Mucosa of rectum (tissue), 2 donors: Measurements from ENCODE around the gene PIGL.

ENCODE experiments used
- H3K27ac ChIP-seq, 2 donors: one replicate each; pipeline ENCODE4 v1.7.0; 2013; ENCODE audit warnings: inconsistent platforms in 2 of 2, low read depth in 2 of 2, low read length in 2 of 2
- H3K27me3 ChIP-seq, 2 donors: one replicate each; pipeline ENCODE4 v1.7.0; 2013; ENCODE audit warnings: low read length in 2 of 2; ENCODE audit not compliant: control insufficient read depth in 2 of 2, insufficient read depth in 2 of 2
- H3K36me3 ChIP-seq, 2 donors: one replicate each; pipeline ENCODE4 v1.7.0; 2013; ENCODE audit warnings: low read length in 2 of 2; ENCODE audit not compliant: control insufficient read depth in 2 of 2, insufficient read depth in 2 of 2
- H3K4me1 ChIP-seq, 2 donors: one replicate each; pipeline ENCODE4 v1.7.0; 2013; ENCODE audit warnings: low read length in 2 of 2, mild to moderate bottlenecking in 1 of 2; ENCODE audit not compliant: control insufficient read depth in 2 of 2, insufficient read depth in 2 of 2
- H3K4me3 ChIP-seq, 2 donors: one replicate each; pipeline ENCODE4 v1.7.0; 2013; ENCODE audit warnings: low read length in 2 of 2
- H3K9ac ChIP-seq, 2 donors: one replicate each; pipeline ENCODE4 v1.7.0; 2013; ENCODE audit warnings: low read length in 2 of 2, low read depth in 1 of 2, mild to moderate bottlenecking in 1 of 2
- H3K9me3 ChIP-seq, 2 donors: one replicate each; pipeline ENCODE4 v1.7.0; 2013; ENCODE audit warnings: low read length in 2 of 2; ENCODE audit not compliant: control insufficient read depth in 2 of 2
- donor health status: healthy.
- donor health status: Normal muscosa, but diverticular disease.

PIGL gene

DNA sequence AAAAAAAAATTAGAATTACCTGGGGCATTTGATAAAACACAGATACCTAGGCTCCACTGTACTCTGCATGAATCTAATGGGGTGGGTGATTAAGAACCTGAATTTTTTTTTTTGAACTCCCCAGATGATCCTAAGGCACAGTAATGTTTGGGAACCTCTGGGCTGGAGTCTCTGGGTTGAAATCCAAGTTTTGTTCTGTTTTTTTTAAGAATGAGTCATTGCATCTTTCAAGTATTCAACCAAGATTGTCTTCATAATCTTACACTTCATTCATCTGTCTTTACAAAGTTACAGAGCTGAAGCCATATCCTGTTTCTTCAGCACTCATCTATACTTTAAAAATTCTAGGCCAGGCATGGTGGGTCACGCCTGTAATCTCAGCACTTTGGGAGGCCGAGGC, 52.6 kb downstream of the PIGL start:
- Histone ChIP-seq H3K9ac (no peak overlapping the region), H3K27ac (no peak overlapping the region), H3K27me3 (no peaks in the 10 kb centered on the region), H3K36me3 (no peaks in the 10 kb centered on the region), H3K9me3 (no peaks in the 10 kb centered on the region), H3K4me1 (peaks cover 0 to 3% of the 10 kb centered on the region in 2 donors), H3K4me3 (no peak overlapping the region)

DNA sequence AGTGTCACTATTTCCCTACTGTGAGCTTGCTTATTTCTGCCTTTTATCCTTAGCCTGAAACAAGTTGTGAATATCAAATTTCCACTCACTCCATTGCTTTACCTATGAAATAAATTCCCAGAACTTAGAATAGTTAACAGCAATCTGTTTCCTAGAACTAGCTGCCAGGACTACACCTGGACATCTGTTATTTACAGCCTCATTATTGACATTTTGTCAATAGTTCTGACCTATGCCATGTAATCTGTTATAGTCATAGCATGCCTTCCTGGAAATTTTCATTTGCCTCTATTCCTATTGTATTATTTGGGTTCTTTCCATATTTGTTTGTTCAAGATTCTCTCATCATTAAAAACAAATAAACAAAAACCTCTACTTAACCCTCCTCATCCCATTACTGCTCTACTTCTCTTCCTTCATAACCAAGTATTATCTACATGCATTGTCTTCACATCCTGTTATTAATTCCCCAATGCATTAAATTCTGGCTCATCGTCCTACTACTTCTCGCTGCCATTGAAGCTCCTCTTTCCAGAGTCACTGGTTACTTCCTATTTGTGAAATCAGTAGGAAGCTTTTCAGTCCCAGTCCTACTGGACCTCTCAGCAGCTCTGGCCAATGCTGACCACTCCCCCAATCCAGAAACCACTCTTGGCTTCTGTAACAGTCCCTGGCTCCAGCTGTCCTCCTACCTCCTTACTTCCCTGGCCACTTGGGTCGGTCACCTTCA, 55.3 kb downstream of the PIGL start:
- no peak overlapping the region for H3K4me3 ChIP-seq
- H3K9ac ChIP-seq, result no peak overlapping the region
- H3K27ac ChIP-seq, result no peak overlapping the region
- H3K27me3 ChIP-seq, result no peaks in the 10 kb centered on the region
- no peaks in the 10 kb centered on the region for H3K36me3 ChIP-seq
- peaks cover 0 to under 1% of the 10 kb centered on the region in 2 donors for H3K4me1 ChIP-seq
- H3K9me3 ChIP-seq, result no peaks in the 10 kb centered on the region

DNA sequence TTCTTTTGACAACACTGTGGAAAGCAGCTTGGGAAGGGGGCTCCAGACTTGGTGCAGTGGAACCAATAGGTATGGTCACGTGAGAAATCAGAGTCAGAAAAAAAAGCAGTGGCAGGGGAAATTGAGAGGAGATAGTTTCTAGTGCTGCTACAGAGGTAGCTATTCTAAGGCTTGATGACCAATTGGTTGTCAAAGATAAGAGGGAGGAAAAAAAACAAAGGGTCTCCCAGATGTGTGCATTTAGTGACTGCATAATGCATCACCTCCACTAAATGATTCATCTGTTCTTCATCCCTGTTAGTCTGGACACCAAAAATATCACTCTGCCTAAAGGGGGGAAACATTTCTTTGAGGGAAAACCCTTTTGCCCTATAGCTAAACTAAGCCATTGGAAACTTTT, 56.5 kb downstream of the PIGL start:
- no peak overlapping the region for H3K4me3 ChIP-seq
- H3K9ac ChIP-seq, result no peak overlapping the region
- no peaks in the 10 kb centered on the region for H3K4me1 ChIP-seq
- no peak overlapping the region for H3K27ac ChIP-seq
- H3K36me3 ChIP-seq, result no peaks in the 10 kb centered on the region
- no peaks in the 10 kb centered on the region for H3K27me3 ChIP-seq
- no peaks in the 10 kb centered on the region for H3K9me3 ChIP-seq

DNA sequence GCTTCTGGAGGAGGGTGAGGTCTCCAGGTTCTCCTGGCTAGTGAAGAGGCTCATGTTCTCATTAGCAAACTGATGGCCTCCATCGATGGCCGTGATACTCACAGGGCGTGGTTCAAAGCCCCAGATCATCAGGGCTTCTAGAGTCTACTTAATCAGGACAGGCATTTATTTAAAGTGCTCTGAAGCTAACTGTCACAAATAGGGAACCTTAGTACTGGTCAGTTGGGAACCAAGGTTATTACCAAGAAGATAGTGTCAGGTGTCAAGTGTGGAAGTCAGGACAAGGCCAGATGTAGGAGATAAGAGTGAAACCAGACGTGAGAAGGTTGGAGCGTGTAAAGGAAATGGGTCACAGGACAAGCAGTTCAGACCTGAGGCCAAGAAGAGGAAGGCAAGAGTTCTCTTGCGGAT, 56.9 kb downstream of the PIGL start:
- Histone ChIP-seq H3K9ac (no peak overlapping the region), H3K4me3 (no peak overlapping the region), H3K27ac (no peak overlapping the region)

DNA sequence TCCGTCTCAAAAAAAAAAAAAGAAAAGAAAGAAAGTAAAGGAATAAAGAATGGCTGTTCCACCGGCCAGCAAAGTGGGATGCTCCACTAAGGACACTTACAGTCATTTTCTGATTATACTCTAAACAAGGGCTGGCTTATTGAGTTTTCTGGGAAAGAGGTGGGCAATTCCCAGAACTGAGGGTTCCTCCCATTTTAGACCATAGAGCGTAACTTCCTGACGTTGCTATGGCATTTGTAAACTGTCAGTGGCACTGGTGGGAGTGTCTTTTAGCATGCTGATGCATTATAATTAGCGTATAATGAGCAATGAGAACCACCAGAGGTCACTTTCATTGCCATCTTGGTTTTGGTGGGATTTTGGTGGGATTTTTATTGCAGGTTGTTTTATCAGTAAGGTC, 58.0 kb downstream of the PIGL start:
- no peaks in the 10 kb centered on the region for H3K4me1 ChIP-seq
- H3K4me3 ChIP-seq, result no peak overlapping the region
- peaks cover 0 to 5% of the 10 kb centered on the region in 2 donors for H3K36me3 ChIP-seq
- H3K9me3 ChIP-seq, result no peaks in the 10 kb centered on the region
- H3K27me3 ChIP-seq, result no peaks in the 10 kb centered on the region
- H3K27ac ChIP-seq, result no peak overlapping the region
- no peak overlapping the region for H3K9ac ChIP-seq

More for the DNA sequence above, 56.9 kb downstream of the PIGL start:
- Histone ChIP-seq H3K4me1 (no peaks in the 10 kb centered on the region), H3K36me3 (peaks cover 0 to 2% of the 10 kb centered on the region in 2 donors), H3K9me3 (no peaks in the 10 kb centered on the region), H3K27me3 (no peaks in the 10 kb centered on the region)

DNA sequence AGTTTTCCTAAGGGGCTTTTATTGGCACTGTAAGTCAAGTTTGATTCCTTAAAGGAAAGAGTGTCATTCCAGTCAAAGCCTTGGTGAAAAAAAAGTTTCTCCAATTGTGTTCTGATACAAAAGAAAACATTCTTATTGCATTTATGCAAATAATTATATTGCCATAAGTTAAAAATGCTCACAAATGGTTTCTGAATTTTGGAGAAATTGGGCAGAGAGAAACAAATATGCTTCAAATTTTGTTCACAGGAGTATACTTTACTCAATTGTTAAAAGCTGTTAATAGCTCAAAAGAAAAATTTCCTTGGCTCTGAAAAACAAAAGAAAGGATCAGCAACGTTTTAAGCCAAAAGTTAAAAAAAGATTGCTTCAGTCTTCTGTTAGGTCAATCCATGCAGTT, 60.2 kb downstream of the PIGL start:
- H3K9ac ChIP-seq, result no peak overlapping the region
- H3K4me1 ChIP-seq, result no peaks in the 10 kb centered on the region
- peaks cover 0 to 7% of the 10 kb centered on the region in 2 donors for H3K36me3 ChIP-seq
- H3K27ac ChIP-seq, result no peak overlapping the region
- no peaks in the 10 kb centered on the region for H3K27me3 ChIP-seq
- no peak overlapping the region for H3K4me3 ChIP-seq
- H3K9me3 ChIP-seq, result no peaks in the 10 kb centered on the region

DNA sequence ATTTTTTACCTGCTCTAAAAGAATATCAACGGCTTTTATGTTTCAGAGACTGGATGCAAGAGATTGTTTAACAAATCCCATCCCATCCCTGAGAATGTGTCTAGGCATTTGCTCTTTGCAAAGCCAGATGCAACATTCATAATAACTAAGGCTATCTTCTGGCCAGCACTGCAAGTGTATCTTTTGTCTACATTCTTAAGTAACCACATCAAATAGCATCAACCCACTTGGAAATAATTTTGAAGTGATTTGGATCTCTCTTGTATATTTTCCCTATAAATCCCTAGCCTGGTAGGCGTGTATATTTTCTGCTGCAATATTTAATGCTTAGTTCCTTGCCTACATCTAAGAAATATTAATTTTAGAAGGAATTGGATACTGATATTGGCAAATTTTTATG, 64.3 kb downstream of the PIGL start:
- Histone ChIP-seq H3K27ac (no peak overlapping the region), H3K9ac (no peak overlapping the region), H3K4me1 (peaks cover 12 to 13% of the 10 kb centered on the region in 2 donors), H3K27me3 (no peaks in the 10 kb centered on the region), H3K9me3 (no peaks in the 10 kb centered on the region), H3K4me3 (no peak overlapping the region), H3K36me3 (peaks cover 0 to 7% of the 10 kb centered on the region in 2 donors)

DNA sequence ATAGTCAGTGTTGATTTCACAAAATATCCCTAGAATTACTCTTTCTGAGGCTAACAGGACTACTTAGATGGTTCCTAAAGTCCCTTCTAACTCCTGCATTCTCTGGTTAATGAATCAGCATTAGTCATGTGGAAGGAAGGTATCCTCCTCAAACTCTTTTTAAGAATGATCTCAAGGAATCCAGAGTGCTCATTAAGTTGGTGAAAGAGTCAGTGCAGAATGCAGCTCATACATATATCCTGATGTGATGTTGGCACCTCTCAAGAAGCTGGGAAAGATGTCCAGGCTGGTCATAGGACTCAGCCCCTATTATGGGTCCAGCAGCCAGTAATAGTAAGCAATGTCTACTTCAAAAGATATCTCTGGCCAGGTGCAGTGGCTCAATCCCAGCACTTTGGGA, 65.5 kb downstream of the PIGL start:
- Histone ChIP-seq H3K36me3 (peaks cover 0 to 7% of the 10 kb centered on the region in 2 donors), H3K27me3 (no peaks in the 10 kb centered on the region), H3K4me3 (no peak overlapping the region), H3K9me3 (no peaks in the 10 kb centered on the region), H3K27ac (no peak overlapping the region), H3K4me1 (peaks cover 23 to 24% of the 10 kb centered on the region in 2 donors), H3K9ac (no peak overlapping the region)

DNA sequence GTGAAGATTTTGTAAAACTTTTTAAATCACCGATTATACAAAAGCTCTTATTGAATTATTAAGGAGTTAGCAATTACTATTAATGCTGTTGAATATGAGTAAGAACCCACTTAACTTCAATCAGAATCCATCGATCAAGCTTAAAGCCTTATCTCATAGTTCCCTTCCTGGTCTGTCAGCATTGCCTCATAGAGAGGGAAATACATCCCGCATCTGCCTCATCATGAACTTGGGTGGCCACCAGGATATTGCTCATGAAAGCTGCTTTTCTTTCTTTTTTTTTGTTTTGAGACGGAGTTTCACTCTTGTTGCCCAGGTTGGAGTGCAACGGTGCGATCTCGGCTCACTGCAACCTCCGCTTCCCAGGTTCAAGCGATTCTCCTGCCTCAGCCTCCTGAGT, 66.7 kb downstream of the PIGL start:
- Histone ChIP-seq H3K4me3 (no peak overlapping the region), H3K27me3 (no peaks in the 10 kb centered on the region), H3K9ac (no peak overlapping the region), H3K36me3 (peaks cover 0 to 7% of the 10 kb centered on the region in 2 donors), H3K27ac (no peak overlapping the region), H3K9me3 (no peaks in the 10 kb centered on the region), H3K4me1 (peaks cover 31% of the 10 kb centered on the region in 2 donors)

DNA sequence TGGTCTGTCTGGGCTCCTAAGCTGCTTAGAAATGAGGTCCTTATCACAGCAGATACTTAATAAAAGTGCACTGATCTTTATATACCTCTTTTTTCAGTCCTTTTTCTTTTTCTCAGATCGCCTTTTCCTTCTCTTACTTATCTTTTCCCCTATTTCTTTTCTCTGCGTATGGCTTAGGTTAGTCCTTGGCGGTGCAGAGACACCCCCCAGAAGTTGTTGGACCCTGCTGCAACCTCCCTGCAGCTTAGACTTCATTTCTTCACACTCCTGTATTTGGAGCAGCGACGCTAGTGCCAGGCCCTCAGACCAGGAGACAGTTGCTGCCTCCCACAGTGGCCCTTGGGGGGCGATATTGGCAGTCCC, 68.6 kb downstream of the PIGL start:
- Histone ChIP-seq H3K27me3 (no peaks in the 10 kb centered on the region), H3K9me3 (no peaks in the 10 kb centered on the region), H3K4me1 (peaks cover 39 to 40% of the 10 kb centered on the region in 2 donors), H3K27ac (peak overlapping the region; percentile 90 to 96), H3K9ac (peak overlapping the region; percentile 61 to 76), H3K36me3 (no peaks in the 10 kb centered on the region), H3K4me3 (peak overlapping the region; percentile 40 to 59)
